Measurements from ENCODE around the gene FOXS1. TPM values are rescaled to one million over a fixed set of nuclear protein-coding genes. Genes with fewer than 3 reads are reported as not detected.
A peak's percentile ranks its signal among the peaks of the same experiment; 100 is the strongest.

The FOXS1 gene
- total and polyA plus RNA-seq, 10 of the 15 experiments (the other 5 are each of a cell fraction or from before 2014, with no cell fraction given), result not detected

- FAIRE-seq (no peak), DNase-seq (ENCODE audit: low read depth, low spot score) (no peak), ATAC-seq (peak; percentile 93)
- in situ Hi-C loops (cut with MboI), result no loop called here
- intact Hi-C loops (cut with micrococcal nuclease; ENCODE audit: unreplicated experiment), result no loop called here
- no peaks in the 10 kb centered on the region for H4K20me1 ChIP-seq (ENCODE audit: control insufficient read depth, insufficient read depth)
- no peak overlapping the region for H3K9ac ChIP-seq (ENCODE audit: control insufficient read depth, insufficient read depth, low read length)
- ChIA-PET SMC1A (ENCODE audit: uncharacterized antibody, unreplicated experiment) (interaction anchor here (2.6 kb wide), 1 partner anchor 9 kb away, joined by 10 read pairs; no protein-coding TSS in a partner anchor), POLR2A (interaction anchor here (0.6 to 1.3 kb wide), 3 partner anchors 10 to 34 kb away, joined by 3 to 4 read pairs (median 4); no protein-coding TSS in a partner anchor), RAD21 (ENCODE audit: unreplicated experiment) (interaction anchor here (1.2 to 2.4 kb wide), 3 partner anchors 8 to 90 kb away, joined by 3 to 14 read pairs (median 3); partner anchors contain the start of gene PDRG1), CTCF (interaction anchor here (1.0 to 13.1 kb wide), 5 partner anchors 9 to 173 kb away, joined by 3 to 307 read pairs (median 7); partner anchors contain the start of gene PDRG1)
- H3K27me3 ChIP-seq (replicated peaks in 1 of 2; ENCODE audit: control insufficient read depth in 2 of 2, insufficient read depth in 2 of 2, low read length in 1 of 2), result peaks cover 0 to 9% of the 10 kb centered on the region in 2 experiments; a peak in 1 of 4 replicates
- no TSS peak for BruUV-seq (replicated peaks)
- H3K9me3 ChIP-seq (replicated peaks; ENCODE audit: control insufficient read depth, insufficient read depth, low read length), result no peaks in the 10 kb centered on the region
- no peak overlapping the region for H3K27ac ChIP-seq (ENCODE audit: control insufficient read depth, insufficient read depth)
- H2AFZ ChIP-seq (ENCODE audit: control insufficient read depth, low read depth, low read length), result peak overlapping the region; percentile 77
- 19% methylated on average over 22 of the region's 60 CpGs for WGBS (ENCODE audit: insufficient coverage, insufficient replicate concordance, low lambda C conversion rate, missing lambda C conversion rate)
- peak overlapping the region; percentile 81 for H3K4me2 ChIP-seq (ENCODE audit: control insufficient read depth, insufficient read depth)
- H3K4me3 ChIP-seq, result peak overlapping the region; percentile 53
- peaks cover 10% of the 10 kb centered on the region for H3K4me1 ChIP-seq (ENCODE audit: control insufficient read depth, insufficient read depth, low read length)
- no peaks in the 10 kb centered on the region for H3K79me2 ChIP-seq (ENCODE audit: control insufficient read depth, insufficient read depth, low read length)
- no peaks in the 10 kb centered on the region for H3K36me3 ChIP-seq (ENCODE audit: control insufficient read depth in 2 of 2, insufficient read depth in 2 of 2, low read length in 1 of 2)
- TF ChIP-seq STAT1 (conservative IDR thresholded peaks at IDR 0.05) (no peak), ZBTB11 (CRISPR knock-in tag; IDR thresholded peaks at IDR 0.05) (no peak), NRF1 (conservative IDR thresholded peaks at IDR 0.05; ENCODE audit: low read depth, low read length) (no peak), IKZF1 (conservative IDR thresholded peaks at IDR 0.05) (peak; percentile 63), IRF3 (IDR thresholded peaks at IDR 0.05) (no peak), MAX (IDR thresholded peaks at IDR 0.05; ENCODE audit: low read depth, low read length) (no peak), RBBP5 (conservative IDR thresholded peaks at IDR 0.05) (no peak), CEBPB (IDR thresholded peaks at IDR 0.05; ENCODE audit: borderline replicate concordance in 1 of 2, low read depth in 2 of 2, low read length in 2 of 2) (no peak), MYB (IDR thresholded peaks at IDR 0.05; ENCODE audit: borderline replicate concordance, low read depth, low read length) (no peak), SUPT20H (IDR thresholded peaks at IDR 0.05; ENCODE audit: borderline replicate concordance, control insufficient read depth, low read depth, low read length) (no peak), RB1 (IDR thresholded peaks at IDR 0.05; ENCODE audit: borderline replicate concordance) (0 out of 2 replicates have a peak, but pooled peaks have one; percentile 22), ATF7 (IDR thresholded peaks at IDR 0.05; ENCODE audit: low read depth) (no peak), EED (IDR thresholded peaks at IDR 0.05; ENCODE audit: low read depth) (no peak), ESRRA (IDR thresholded peaks at IDR 0.05; ENCODE audit: low read length) (no peak), USF2 (IDR thresholded peaks at IDR 0.05; ENCODE audit: borderline replicate concordance, low read depth, low read length) (no peak), TCF12 (IDR thresholded peaks at IDR 0.05; ENCODE audit: low read depth, low read length) (peak; percentile 81), SMAD5 (IDR thresholded peaks at IDR 0.05; ENCODE audit: low read depth) (no peak), NFXL1 (IDR thresholded peaks at IDR 0.05; ENCODE audit: borderline replicate concordance) (no peak)
Observed at GRCh38 chr20:31861385-31862156, 16.2 kb upstream of the FOXS1 start.

All from GM12878 (cell line).